Mesothelial cell of epicardium (in vitro differentiated cells): Measurements from ENCODE around the gene KCNJ14. TPM values are rescaled to one million over a fixed set of nuclear protein-coding genes. Genes with fewer than 3 reads are reported as not detected.
"Not testable (repeated sequence)": the region's sequence is repeated elsewhere in the genome, so short reads cannot be mapped to it uniquely, and the experiment has no call there.

ENCODE experiments used
- DNase-seq, 2 experiments: peaks; one replicate each; pipeline ENCODE4 v3.0.0; 2021; ENCODE audit warnings: low spot score in 2 of 2; ENCODE audit not compliant: unreplicated experiment in 2 of 2
- H3K27ac Mint-ChIP-seq: 2 replicates; pipeline ENCODE4 v1.8.0; 2021; ENCODE audit warnings: mixed read lengths
- H3K27me3 Mint-ChIP-seq: 2 replicates; pipeline ENCODE4 v1.8.0; 2021; ENCODE audit warnings: low read depth, mixed read lengths
- H3K36me3 Mint-ChIP-seq: 2 replicates; pipeline ENCODE4 v1.8.0; 2021; ENCODE audit warnings: mixed read lengths
- H3K4me1 Mint-ChIP-seq: 2 replicates; pipeline ENCODE4 v1.8.0; 2021; ENCODE audit warnings: mixed read lengths
- H3K4me3 Mint-ChIP-seq: 2 replicates; pipeline ENCODE4 v1.8.0; 2021; ENCODE audit warnings: mild to moderate bottlenecking, moderate library complexity, mixed read lengths
- H3K9me3 Mint-ChIP-seq: 2 replicates; pipeline ENCODE4 v1.8.0; 2021; ENCODE audit warnings: mixed read lengths
- CTCF ChIP-seq: fragments of 200-600 bp; sonication (generic); IDR thresholded peaks from one replicate; pipeline ENCODE4 v1.5.0; 2021; ENCODE audit warnings: antibody characterized with exemption; ENCODE audit not compliant: unreplicated experiment
- total RNA-seq: library from RNA; stranded (reverse); gene quantifications from 3 replicates; pipeline ENCODE4 v1.2.1, GENCODE V29; 2021

The KCNJ14 gene
- total RNA-seq, 1 donor from 2014 or later: 2.7 TPM

- H3K27ac Mint-ChIP-seq: peak overlapping the region; percentile 66
- no peaks in the 10 kb centered on the region for H3K9me3 Mint-ChIP-seq
- no peak overlapping the region for H3K4me3 Mint-ChIP-seq
- TF ChIP-seq CTCF: no peak
- peaks cover 7% of the 10 kb centered on the region for H3K27me3 Mint-ChIP-seq
- no peak for DNase-seq
- peaks cover 31% of the 10 kb centered on the region for H3K4me1 Mint-ChIP-seq
- peaks cover 9% of the 10 kb centered on the region for H3K36me3 Mint-ChIP-seq
Measured at GRCh38 chr19:48487948-48488347, 32.6 kb downstream of the KCNJ14 start.

- H3K36me3 Mint-ChIP-seq, H3K4me3 Mint-ChIP-seq, H3K27me3 Mint-ChIP-seq, DNase-seq, H3K9me3 Mint-ChIP-seq: not testable (repeated sequence)
- Mint-ChIP-seq H3K4me1 (peaks cover 30% of the 10 kb centered on the region), H3K27ac (peak overlapping the region; percentile 66)
Measured at GRCh38 chr19:48488478-48488877, 33.1 kb downstream of the KCNJ14 start.

- H3K27me3 Mint-ChIP-seq: peaks cover 7% of the 10 kb centered on the region
- H3K36me3 Mint-ChIP-seq: peaks cover 2% of the 10 kb centered on the region
- H3K9me3 Mint-ChIP-seq: no peaks in the 10 kb centered on the region
- DNase-seq: peak; percentile 66 to 90
- peak overlapping the region; percentile 13 for H3K4me3 Mint-ChIP-seq
- TF ChIP-seq CTCF: peak; percentile 87
- peaks cover 29% of the 10 kb centered on the region for H3K4me1 Mint-ChIP-seq
- H3K27ac Mint-ChIP-seq: no peak overlapping the region
Measured at GRCh38 chr19:48489608-48490216, 34.3 kb downstream of the KCNJ14 start.

- H3K27me3 Mint-ChIP-seq: peaks cover 7% of the 10 kb centered on the region
- H3K36me3 Mint-ChIP-seq: peaks cover 2% of the 10 kb centered on the region
- peak overlapping the region; percentile 77 for H3K27ac Mint-ChIP-seq
- TF ChIP-seq CTCF: no peak
- no peaks in the 10 kb centered on the region for H3K9me3 Mint-ChIP-seq
- H3K4me1 Mint-ChIP-seq: peaks cover 37% of the 10 kb centered on the region
- no peak for DNase-seq
- peak overlapping the region; percentile 55 for H3K4me3 Mint-ChIP-seq
Measured at GRCh38 chr19:48490981-48491792, 35.8 kb downstream of the KCNJ14 start.

- Mint-ChIP-seq H3K27me3 (peaks cover 7% of the 10 kb centered on the region), H3K4me3 (peak overlapping the region; percentile 55), H3K36me3 (no peaks in the 10 kb centered on the region), H3K9me3 (no peaks in the 10 kb centered on the region), H3K4me1 (peaks cover 37% of the 10 kb centered on the region), H3K27ac (peak overlapping the region; percentile 77)
- no peak for TF ChIP-seq CTCF
- DNase-seq: no peak
Measured at GRCh38 chr19:48491793-48492123, 36.4 kb downstream of the KCNJ14 start.

- peak; percentile 86 to 93 for DNase-seq
Measured at GRCh38 chr19:48492925-48493717, 37.7 kb downstream of the KCNJ14 start.

More at GRCh38 chr19:48492925-48493717, 37.7 kb downstream of the KCNJ14 start:
- TF ChIP-seq CTCF: no peak
- H3K4me1 Mint-ChIP-seq: peaks cover 38% of the 10 kb centered on the region
- H3K4me3 Mint-ChIP-seq: peak overlapping the region; percentile 75
- H3K27ac Mint-ChIP-seq: peak overlapping the region; percentile 78
- no peaks in the 10 kb centered on the region for H3K9me3 Mint-ChIP-seq
- peaks cover 7% of the 10 kb centered on the region for H3K27me3 Mint-ChIP-seq
- no peaks in the 10 kb centered on the region for H3K36me3 Mint-ChIP-seq
